Measurements from ENCODE around the gene POMP.

- no peak for TF ChIP-seq POLR2A (IDR thresholded peaks at IDR 0.05)
- no peak for TF ChIP-seq CTCF (IDR thresholded peaks at IDR 0.05)
These were observed 37.5 kb upstream of the POMP start for GRCh38 chr13:28621449-28621848.

Data from body of pancreas (tissue), 4 donors.